GM18499 (cell line): ENCODE data around the gene ALDH1L1.

ENCODE experiments used
- ATAC-seq: cut with Tn5 transposase; IDR thresholded peaks from one replicate; pipeline ENCODE4 v1.9.1; 2021; ENCODE audit warnings: moderate number of reproducible peaks; ENCODE audit not compliant: insufficient read depth, unreplicated experiment

Gene ALDH1L1

DNA sequence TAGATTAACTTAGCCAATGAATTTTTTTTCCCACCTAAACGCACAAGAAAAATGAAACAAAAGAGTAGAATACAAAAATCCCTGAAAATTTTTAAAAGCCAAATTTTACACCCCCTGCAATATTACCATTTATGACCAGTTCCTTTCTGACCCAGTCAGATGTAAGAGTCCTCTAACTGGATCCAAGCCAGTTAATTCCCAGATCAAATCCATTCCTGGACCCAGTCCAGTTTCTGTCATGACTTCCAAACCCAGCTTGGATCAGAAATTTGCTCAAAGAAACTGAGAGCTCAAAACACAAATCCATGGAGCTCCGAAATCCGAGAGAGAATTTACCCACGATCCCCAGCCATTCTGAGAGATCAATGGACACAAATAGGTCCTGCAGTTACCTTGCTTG, 17.0 kb upstream of the ALDH1L1 start:
- no peak for ATAC-seq

DNA sequence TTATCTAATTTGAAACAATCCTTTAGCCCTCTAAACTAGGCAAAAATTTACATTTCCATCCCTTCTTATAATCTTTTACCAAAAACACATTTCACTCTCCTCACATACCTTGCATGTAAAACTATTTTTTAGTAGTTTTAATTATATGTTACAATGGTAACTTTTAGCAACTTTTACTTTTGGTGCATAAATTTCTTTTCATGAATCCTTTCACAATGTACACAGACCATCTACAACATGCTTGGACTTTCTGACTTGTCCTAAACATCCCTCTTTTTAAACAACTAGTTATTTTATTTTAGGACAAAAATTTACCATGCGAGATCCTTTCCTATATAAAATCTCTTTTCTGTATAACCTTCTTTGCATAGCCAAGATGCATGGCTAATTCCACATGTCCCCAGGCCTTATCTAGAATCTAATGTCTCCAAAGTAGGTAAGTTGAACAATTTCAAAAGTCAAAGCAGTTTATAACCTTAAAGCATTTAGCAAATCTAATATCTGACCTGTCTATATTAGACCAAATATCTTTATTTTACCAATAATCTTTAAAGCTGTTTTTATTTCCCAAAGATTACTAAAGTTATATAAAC, 14.4 kb upstream of the ALDH1L1 start:
- ATAC-seq = no peak

DNA sequence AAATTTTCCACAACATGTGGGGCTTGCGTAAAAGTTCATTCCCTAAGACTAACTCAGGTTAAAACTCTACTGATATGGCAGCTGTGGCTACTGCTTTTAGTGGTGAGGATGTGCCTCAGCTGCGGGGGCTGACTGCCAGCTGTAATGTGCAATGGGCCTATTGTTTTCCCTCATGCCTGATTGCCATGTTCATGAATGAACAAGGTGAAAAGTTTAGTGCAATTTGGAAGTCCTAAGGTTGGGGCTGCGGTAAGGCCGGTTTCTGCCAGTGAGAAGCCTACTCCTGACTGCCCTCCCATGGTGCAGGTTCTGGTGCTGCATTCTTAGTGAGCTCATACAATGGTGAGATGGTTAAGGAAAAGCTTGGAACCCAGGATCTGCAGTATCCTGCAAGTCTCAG, 10.9 kb upstream of the ALDH1L1 start:
- no peak for ATAC-seq

DNA sequence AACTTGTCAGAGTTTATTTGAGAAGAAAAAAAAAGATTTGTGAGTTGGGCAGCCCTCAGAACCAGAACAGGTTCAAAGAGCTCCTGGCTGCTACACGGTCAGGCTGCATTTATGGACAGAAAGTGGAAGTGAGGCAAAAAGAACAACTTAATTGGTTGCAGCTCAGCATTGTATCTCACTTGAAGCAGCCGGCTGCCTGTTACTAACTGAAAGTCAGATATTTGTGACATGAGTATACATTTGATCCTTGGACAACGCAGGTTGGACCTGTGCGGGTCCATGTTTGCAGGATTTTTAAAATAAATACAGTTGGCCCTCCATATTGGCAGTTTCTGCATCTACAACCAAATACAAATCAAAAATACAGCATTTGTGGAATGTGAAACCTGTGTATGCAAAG, 7.5 kb upstream of the ALDH1L1 start:
- ATAC-seq = no peak

DNA sequence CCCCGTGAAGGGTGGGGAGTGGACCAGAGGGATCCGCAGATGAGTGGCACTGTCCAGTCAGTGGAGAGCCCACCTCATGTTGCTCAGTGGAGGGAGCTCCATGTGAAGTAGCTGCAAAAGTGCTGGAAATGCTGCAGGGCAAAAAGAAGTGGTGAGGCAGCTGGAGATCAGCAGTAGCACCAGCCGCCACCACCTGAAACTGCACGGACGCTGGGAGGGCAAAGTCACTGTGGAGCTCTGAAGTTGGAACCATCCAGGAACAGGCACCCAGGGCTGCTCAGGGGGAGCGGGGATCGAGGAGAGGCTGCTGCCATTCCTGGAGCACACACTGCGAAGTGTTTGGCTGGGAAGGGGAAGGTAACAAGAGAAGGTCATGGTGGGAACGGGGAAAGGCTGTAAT, 6.4 kb upstream of the ALDH1L1 start:
- ATAC-seq = no peak

DNA sequence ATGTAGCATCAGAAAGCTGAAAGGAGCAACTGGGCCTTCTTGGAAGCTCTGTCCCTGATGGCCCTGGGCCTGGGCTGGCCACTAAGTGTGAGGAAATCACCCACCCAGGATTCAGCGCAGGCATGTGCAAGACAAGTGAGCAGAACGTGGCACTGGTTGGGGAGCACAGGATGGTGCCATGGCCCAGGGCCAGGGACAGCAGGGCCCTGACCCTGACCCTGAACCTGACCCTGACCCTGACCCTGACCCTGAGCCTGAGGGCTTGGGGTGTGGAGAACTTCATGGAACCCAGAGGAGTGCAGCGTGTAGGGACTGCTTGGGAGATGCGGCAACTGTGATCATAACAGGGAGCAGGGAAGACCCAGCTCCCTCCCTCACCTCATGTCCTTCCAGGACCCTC, 5.9 kb upstream of the ALDH1L1 start:
- no peak for ATAC-seq

DNA sequence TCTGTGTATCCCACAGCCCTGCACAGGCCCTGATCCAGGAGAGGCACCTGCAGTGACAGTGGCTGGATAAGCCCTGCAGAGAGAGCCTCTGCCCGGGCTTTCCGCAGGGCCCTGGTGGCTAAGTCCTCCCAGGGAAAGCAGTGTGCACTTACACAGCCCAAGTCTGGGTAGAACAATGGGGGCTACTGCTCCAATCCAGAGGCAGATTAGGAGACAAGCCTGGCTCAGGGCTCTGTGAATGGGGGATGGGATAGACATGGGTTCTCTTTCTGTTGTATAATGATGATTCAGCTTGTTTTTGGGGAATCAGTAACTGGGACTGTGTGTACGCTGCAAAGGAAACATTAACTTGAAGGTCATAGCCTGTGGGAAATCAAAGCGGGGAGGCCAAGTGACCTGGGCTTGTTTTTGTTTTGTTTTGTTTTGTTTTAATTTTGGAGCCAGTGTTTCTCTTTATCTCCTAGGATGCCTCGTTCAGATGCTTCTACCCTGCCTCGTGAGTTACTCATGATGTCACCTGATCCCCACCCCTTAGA, 4.1 kb upstream of the ALDH1L1 start:
- no peak for ATAC-seq

DNA sequence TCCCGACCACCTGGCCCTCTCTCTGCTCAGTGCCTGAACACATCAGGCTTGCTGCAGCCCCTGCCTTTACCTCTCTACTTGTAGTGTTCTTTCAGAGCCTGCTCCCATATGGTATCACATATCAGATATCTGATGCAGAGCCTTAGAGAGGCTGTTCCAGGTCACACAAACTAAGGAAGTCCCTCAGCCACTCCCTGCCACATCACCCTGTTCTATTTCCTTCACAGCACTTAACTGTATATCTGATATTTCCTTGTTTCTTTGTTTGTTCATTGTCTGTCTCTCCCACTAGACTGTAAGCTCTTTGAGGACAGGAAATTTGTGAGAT, 976 bp upstream of the ALDH1L1 start:
- no peak for ATAC-seq

DNA sequence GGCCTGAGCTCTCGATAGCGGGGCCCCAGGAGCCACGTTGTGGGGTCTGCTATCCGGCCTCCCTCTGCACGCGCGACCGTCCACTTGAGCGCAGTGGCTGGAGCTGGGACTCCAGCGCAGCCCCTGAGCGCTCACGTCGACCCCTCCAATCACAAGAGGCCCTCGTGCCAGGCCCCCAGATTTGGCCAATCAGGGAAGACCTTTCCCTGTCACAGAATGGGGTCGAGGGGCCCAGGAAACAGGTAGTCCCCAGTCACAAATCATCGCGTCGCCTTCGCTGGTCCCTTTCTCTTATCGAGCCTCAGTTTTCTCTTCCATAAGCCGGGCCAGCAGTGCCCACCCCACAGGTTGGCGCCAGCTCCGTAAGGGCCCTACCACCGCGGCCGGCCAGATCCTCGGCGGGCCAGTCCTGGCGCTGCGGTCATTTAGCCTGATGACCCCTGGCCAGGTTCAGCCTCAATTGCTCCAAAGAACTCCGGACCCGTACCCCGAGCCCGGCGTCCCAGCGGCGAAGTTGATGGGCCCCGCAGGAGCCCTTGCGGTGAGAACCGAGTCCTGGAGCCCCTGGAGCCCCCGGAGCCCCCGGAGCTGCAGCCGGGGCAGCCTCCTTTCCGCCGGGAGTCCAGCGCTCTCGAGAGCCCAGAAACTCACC, 435 bp downstream of the ALDH1L1 start:
- ATAC-seq = no peak

DNA sequence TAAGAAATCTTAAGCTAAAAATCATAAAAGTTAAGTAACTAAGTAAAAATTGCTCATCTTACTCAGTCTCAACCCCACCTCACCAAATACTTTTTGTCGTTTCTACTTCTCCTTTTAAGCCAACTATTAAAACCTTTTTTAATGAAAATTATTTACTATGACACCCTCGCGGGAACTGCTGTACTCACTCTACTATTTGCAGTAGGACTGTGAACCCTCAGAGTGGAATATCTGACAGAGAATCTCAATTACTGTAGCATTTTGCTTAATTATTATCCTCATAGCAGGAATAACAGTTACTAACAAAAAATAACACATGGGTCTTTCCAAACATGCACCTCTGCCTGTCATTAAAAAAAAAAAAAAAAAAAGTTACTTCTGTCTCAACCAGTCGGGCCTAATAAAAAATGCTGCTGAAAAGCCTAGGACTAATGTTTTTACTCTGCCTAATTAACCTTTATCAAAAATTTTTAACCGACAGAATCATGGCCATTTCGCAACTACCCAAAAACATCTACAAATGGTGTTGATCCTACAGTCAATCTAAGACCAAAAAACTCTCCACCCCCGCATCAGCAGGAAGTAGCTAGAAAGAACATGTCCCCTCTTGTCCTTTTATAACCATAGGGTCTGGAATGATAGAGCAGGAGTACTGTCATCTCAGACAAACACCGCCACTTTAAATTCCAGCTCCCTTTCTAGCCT, 10.2 kb downstream of the ALDH1L1 start:
- no peak for ATAC-seq

DNA sequence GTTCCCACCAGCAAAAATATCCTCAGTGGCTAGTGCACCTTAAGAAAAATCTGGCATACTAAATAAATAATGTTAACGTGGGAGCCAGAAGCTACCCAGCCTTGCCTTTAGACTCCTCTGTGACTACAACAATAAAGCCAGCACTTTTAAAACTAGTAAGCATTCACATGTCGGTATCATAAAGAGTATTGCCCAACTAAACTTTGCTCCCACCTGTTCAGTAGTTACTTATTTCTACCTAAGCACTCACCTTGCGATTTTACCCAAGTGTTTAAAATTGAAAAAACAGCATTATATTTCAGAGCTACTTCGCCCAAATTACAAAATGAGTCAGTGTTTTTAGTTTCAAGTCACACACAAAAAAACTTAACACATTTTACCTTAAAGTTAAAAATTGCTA, 12.8 kb downstream of the ALDH1L1 start:
- ATAC-seq = no peak

DNA sequence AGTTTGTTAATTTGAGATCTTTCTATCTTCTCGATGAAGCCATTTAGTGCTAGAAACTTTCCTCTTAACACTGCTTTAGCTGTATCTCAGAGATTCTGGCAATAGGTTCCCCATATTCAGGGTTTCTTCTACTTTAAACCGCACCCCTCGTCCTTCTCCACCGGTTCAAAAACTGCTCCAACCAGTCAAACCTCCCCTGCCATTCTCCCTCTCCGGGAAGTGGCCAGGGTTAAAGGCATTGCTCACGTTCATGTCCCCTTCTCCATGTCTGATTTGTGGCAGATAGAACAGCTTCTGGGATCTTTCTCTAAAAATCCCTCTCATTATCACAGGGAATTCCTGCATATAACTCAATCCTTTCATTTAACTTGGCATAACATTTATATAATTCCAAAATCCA, 14.4 kb downstream of the ALDH1L1 start:
- no peak for ATAC-seq

DNA sequence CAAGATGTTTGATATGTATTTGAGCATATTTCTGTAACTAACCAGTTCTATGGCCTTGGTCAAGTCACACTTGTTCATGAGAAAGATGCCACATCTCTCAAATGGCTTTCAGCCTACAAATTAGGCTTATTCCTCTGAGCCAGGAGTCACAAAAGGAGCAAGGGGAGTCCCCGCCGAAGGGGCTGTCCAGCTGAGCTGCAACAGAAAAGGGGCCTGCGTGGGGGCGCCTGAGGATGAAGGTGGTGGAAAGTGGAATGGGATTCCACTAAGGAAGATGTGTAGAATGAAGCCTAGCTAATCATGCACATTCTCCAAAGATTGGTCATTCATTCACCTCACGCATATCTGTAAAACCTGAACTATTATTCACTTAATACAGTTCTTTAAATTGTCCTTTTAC, 19.1 kb downstream of the ALDH1L1 start:
- ATAC-seq = no peak

DNA sequence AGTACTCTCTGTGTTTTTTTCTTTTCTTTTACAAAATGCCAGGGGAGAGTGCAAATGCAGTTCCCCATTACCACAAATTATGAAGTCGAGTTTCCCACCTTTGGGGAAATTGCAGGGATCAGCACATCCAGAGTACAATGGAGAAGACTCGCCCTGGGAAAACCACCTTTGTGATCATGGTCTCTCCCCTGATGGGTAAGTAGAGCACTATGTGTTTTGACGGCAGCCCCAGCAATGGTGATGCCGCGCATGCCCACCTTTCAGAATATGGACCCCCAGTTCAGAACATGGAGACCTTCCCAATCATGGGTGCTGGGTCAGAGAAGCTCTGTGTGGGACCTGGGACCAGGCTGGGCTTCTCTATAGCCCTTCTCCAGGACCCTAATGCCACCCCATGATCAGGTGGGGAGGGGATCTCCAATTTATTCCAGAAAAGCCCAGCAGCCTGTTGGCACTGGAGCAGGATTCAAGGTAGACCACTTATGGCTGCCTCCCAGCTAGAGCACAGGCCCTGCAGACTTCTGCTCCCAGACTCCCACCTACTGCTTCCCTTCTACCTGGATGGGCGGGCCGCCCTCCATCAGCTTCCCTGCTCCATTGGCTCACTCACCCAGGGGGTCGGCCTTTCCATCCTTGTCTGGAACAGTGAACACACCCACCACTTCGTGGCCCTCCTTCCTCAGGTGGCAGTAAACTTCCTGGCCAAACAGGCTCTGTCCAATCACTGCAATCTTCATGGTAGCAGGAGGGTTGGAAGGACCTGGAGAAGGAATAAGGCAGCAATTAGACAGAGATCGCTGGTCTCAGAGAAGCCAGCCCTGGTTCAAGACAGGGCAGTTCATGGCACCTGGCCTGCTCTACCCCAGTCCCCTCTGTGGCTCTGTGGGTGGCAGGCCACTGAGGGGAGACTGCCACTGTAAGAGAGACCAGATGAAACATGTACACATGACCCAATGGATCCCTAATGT, 19.9 kb downstream of the ALDH1L1 start:
- ATAC-seq = no peak

DNA sequence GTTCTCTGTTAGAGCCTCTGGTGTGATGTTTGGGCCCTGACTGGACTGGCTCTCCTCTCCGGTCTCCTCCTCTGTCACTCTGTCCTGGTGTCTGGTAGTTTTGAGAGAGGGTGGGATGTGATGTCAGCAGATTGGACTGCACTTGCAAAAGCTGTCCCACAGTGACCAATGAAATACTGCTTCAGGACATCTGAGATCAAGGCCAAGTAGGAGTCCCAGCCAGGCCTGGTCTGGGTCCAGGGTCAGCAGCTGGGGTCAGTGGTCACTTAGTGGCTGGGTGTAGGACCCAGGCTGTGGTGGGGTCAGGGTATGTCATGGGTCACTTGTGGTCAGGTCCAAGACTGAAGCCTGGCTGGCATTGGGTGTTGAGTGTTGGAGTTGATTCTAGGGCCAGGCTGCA, 20.9 kb downstream of the ALDH1L1 start:
- no peak for ATAC-seq

DNA sequence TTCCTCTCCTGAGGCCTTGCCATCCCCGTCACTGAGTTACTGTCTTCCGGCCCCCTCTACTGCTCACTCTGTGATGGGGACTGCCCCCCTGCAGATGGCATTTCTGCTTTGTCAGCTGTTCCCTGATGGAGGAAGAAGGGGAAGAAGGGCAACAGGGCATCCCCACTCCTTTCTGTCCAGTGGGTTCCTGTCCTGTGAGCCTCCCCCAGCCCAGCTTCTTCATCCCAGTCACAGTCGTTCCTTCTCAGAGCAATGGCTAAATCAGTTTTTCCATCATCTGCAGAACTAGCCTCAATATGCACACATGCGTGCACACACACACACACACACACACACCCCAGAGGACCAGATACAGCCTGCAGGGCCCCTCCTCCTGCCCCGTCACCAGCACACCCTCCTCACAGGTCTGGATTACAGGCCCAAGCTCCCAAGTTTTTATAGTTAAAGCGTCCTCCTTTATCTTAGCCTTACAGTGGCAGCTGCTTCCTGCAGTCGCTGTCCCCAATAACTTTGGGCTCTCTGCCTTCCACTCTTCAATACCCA, 21.4 kb downstream of the ALDH1L1 start:
- ATAC-seq = no peak

DNA sequence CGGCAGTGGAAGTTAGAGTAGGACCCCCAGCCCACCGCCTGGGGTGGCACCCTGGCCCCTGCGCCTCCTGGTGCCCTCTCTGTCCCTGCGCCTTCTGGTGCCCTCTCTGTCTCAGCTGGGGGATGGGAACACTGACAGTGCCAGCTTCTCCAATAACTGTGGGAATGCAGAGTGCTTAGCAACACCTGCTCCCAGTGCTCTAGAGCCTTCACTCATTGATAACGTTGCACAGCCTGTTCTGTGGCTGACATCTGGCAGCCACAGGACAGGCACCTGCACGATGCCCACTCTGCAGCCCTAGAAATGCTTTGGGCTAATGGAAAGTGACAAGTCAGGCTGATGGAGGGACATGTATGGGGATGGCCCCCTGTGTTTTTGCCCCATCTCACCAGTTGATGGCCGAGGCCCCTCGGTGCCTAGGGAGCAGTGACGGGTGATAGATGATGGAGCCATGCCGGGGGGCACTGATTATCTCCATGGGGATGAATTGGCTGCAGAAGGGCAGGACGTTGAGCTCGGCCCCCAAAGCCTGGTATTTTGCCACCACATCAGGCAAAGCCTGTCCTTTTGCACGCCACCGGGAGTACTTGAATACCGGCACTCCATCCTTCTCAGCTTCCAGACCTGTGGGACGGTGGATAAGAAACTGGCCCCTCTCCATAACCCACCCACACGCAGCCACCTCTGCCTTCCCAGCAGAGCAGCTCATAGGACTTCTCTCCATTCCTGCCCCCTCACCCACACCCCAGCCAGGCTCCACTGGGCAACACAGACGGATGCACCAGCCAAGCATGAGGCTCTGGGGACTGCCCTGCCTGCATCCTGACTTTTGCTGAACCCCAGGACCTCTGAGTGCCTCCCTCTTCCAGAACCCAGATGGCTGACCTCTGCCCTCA, 22.1 kb downstream of the ALDH1L1 start:
- ATAC-seq = no peak

DNA sequence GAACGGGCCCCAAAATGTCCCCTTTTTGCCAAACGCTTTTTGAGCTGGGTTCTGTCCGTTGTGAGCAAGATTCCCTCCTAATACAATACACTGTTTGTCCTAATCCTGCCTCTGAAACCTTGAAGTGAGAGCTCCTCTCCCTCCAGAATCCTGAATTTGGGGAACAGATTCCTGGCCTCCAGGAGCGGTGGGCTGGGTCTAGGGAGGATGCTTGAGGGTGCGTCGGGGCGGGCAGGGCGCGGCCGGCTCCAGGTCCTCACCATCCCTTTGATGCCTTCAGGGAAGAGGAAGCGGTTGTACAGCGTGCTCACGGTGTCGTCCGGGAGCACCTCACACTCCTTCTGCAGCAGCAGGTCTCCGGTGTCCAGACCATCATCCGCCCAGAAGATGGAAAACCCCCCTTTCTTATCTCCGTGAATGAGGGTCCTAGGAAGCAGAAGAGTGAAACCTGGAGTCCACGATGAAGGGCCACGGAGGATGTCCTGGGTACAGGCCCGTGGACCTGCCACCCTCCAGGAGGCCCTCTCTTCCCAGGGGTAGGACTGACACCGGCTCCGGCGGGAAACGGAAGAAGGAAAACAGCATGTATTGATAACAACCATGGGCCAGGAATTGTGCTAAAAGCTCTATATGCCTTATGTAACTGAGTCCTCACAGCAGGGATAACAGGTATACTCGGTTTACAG, 23.2 kb downstream of the ALDH1L1 start:
- ATAC-seq = no peak

DNA sequence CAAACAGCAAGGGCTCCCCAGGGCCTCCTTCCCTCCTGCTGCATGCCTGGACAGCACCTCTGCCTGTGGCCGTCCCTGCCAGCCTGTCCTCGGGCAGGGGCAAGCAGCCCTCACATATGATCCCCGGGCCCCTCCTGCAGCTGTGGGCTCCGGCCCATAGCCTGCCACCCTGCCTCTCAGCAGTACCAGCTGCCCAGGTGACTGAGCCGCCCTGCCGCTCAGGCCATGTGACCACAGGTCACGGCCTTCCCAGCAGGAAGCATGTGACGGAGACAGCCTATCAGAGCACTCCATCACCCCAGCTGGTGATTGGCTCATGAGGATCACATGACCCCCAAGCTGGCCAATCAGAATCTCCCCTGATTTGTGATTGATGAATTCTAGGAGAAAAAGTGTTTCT, 23.9 kb downstream of the ALDH1L1 start:
- no peak for ATAC-seq
